K562 (cell line): ENCODE data around the gene GIPC3. TPM values are rescaled to one million over a fixed set of nuclear protein-coding genes. Genes with fewer than 3 reads are reported as not detected.

Experiments used
- ATAC-seq: fragments of 200-7000 bp; cut with Tn5 transposase; 3 replicates; pipeline ENCODE4 v1.9.1; 2020; ENCODE audit warnings: moderate library complexity
- BruUV-seq: library from RNA; stranded (reverse); fragments of 400-500 nt; replicated peaks from 2 replicates; lab custom pipeline; 2021; lab: Mats Ljungman, UMichigan
- CTCF ChIA-PET: fragments of 300-600 bp; formaldehyde crosslinking; extraction: SDS; loops from one replicate; lab custom pipeline; 2021; ENCODE audit warnings: low intra/inter-chr PET ratio; lab: Yijun Ruan, JAX
- POLR2A ChIA-PET: fragments of 300-600, 350-650 bp; sonication (Branson Sonifier 250); formaldehyde crosslinking; extraction: SDS; loops from one replicate; lab custom pipeline; 2021; ENCODE audit warnings: antibody characterized with exemption, inconsistent platforms; lab: Yijun Ruan, JAX
- DNase-seq, 4 experiments: peaks; one replicate each; pipeline versions ENCODE4 v3.0.0 to v3.0.0-alpha.2; 2011 to 2018; ENCODE audit warnings: low spot score in 3 of 4, mixed read lengths in 3 of 4; ENCODE audit errors: extremely low read depth in 1 of 4
- FAIRE-seq: peaks from 2 replicates; lab custom pipeline; 2011; peaks lifted over from hg19 to GRCh38; lab: Jason Lieb, UNC
- H2AFZ ChIP-seq: 2 replicates; pipeline ENCODE4 v1.6.0; 2011; ENCODE audit warnings: low read depth, low read length, control low read depth, inconsistent platforms
- H3K27ac ChIP-seq: fragments of 200-600 bp; 3 replicates; pipeline ENCODE4 v1.8.0; 2011; ENCODE audit warnings: low read depth, mild to moderate bottlenecking, control low read depth, inconsistent platforms, low read length, moderate library complexity, mixed read lengths; ENCODE audit errors: extremely low read depth
- H3K27me3 ChIP-seq, 2 experiments: fragments of 300-600 bp in 1 of 2; 2 replicates in 1 of 2; 3 replicates in 1 of 2; pipeline versions ENCODE4 v1.6.0 to v1.8.0; 2011; ENCODE audit warnings: inconsistent platforms in 2 of 2, low read length in 2 of 2, mild to moderate bottlenecking in 1 of 2, mixed read lengths in 1 of 2, moderate library complexity in 1 of 2; ENCODE audit not compliant: control insufficient read depth in 2 of 2, insufficient read depth in 2 of 2
- H3K36me3 ChIP-seq: fragments of 300-600 bp; 3 replicates; pipeline ENCODE4 v1.8.0; 2011; ENCODE audit warnings: mild to moderate bottlenecking, low read length, inconsistent platforms; ENCODE audit not compliant: control insufficient read depth, insufficient read depth
- H3K4me1 ChIP-seq, 2 experiments: fragments of 200-600 bp in 1 of 2; replicated peaks in 1 of 2; 2 replicates in 1 of 2; 3 replicates in 1 of 2; pipeline versions ENCODE4 v1.5.1 to v1.8.0; 2011; ENCODE audit warnings: inconsistent platforms in 2 of 2, low read length in 2 of 2, mild to moderate bottlenecking in 1 of 2, mixed read lengths in 1 of 2, moderate library complexity in 1 of 2; ENCODE audit not compliant: control insufficient read depth in 2 of 2, insufficient read depth in 2 of 2
- H3K4me2 ChIP-seq: 2 replicates; pipeline ENCODE4 v1.6.1; 2011; ENCODE audit warnings: low read length, control low read depth, inconsistent platforms, mixed read lengths; ENCODE audit not compliant: insufficient read depth
- H3K4me3 ChIP-seq: fragments of 200-600 bp; sonication (generic), shearing (Covaris generic); 2 replicates; pipeline ENCODE4 v1.5.1; 2016; ENCODE audit warnings: control low read depth, inconsistent platforms
- H3K79me2 ChIP-seq: fragments of 200-600 bp; 3 replicates; pipeline ENCODE4 v1.8.0; 2011; ENCODE audit warnings: low read length, inconsistent platforms; ENCODE audit not compliant: control insufficient read depth, insufficient read depth
- H3K9ac ChIP-seq, 2 experiments: 2 replicates each; pipeline versions ENCODE4 v1.6.0 to v1.6.1; 2011; ENCODE audit warnings: low read depth in 2 of 2, low read length in 2 of 2, control low read depth in 1 of 2, inconsistent platforms in 1 of 2, mild to moderate bottlenecking in 1 of 2, mixed read lengths in 1 of 2; ENCODE audit not compliant: insufficient read depth in 1 of 2
- H3K9me1 ChIP-seq: one replicate; pipeline ENCODE4 v1.6.0; 2011; ENCODE audit warnings: inconsistent platforms, mild to moderate bottlenecking, low read length, moderate library complexity; ENCODE audit not compliant: control insufficient read depth, insufficient read depth
- H3K9me3 ChIP-seq: replicated peaks from 2 replicates; pipeline ENCODE4 v1.5.1; 2011; ENCODE audit warnings: low read depth, low read length, inconsistent platforms; ENCODE audit not compliant: control insufficient read depth, insufficient read depth
- H4K20me1 ChIP-seq: replicated peaks from 2 replicates; pipeline ENCODE4 v1.6.1; 2011; ENCODE audit warnings: low read length, inconsistent platforms, mixed read lengths; ENCODE audit not compliant: control insufficient read depth, insufficient read depth
- BMI1 ChIP-seq: fragments of 150-350 bp; IDR thresholded peaks from 2 replicates; pipeline ENCODE4 v1.6.1; 2014; ENCODE audit warnings: low read length
- CREBBP ChIP-seq: IDR thresholded peaks from one replicate; pipeline ENCODE4 v1.6.1; 2012; ENCODE audit warnings: low read depth, mild to moderate bottlenecking, control low read depth, inconsistent platforms, low read length
- FIP1L1 ChIP-seq: fragments of 200-400 bp; formaldehyde crosslinking; IDR thresholded peaks from 2 replicates; pipeline ENCODE4 v1.6.1; 2018; ENCODE audit warnings: mild to moderate bottlenecking, low read depth, low read length; ENCODE audit not compliant: poor library complexity, severe bottlenecking
- FOXM1 ChIP-seq, 2 experiments: fragments of 450-650 bp in 1 of 2; sonication (generic) in 1 of 2; formaldehyde crosslinking in 1 of 2; IDR thresholded peaks; 2 replicates each; pipeline versions ENCODE4 v1.6.1 to v1.9.0; 2017 to 2022; ENCODE audit warnings: low read depth in 2 of 2, mild to moderate bottlenecking in 2 of 2, missing genetic modification reagents in 1 of 2, moderate library complexity in 1 of 2
- KHSRP ChIP-seq: fragments of 450-650 bp; IDR thresholded peaks from 2 replicates; pipeline ENCODE4 v1.6.1; 2017
- PPARD ChIP-seq: fragments of 250-450 bp; sonication (Bioruptor Pico); IDR thresholded peaks from 2 replicates; pipeline ENCODE4 v1.8.0; 2022; ENCODE audit warnings: inconsistent platforms, mild to moderate bottlenecking, moderate library complexity
- RAD21 ChIP-seq, 2 experiments: fragments of 250-450 bp in 1 of 2; fragments of 450-650 bp in 1 of 2; sonication (Bioruptor Pico) in 1 of 2; formaldehyde crosslinking in 1 of 2; IDR thresholded peaks in 1 of 2; conservative IDR thresholded peaks in 1 of 2; 2 replicates each; pipeline versions ENCODE4 v1.4.0 to v1.8.0; 2020 to 2022; ENCODE audit warnings: mild to moderate bottlenecking in 2 of 2, moderate library complexity in 1 of 2
- SMAD4 ChIP-seq: fragments of 250-450 bp; sonication (Bioruptor Pico); conservative IDR thresholded peaks from 2 replicates; pipeline ENCODE4 v1.8.0; 2021; ENCODE audit warnings: inconsistent platforms, mild to moderate bottlenecking, moderate library complexity
- SMC3 ChIP-seq: conservative IDR thresholded peaks from 2 replicates; pipeline ENCODE4 v1.6.1; 2011; ENCODE audit warnings: low read depth, low read length, improper control_type of control experiment; ENCODE audit not compliant: insufficient read depth
- STAT6 ChIP-seq: sonication (generic); formaldehyde crosslinking; IDR thresholded peaks from 2 replicates; pipeline ENCODE4 v1.8.1; 2023; ENCODE audit warnings: mild to moderate bottlenecking, missing genetic modification reagents
- TFAP4 ChIP-seq: sonication (generic); formaldehyde crosslinking; IDR thresholded peaks from 2 replicates; pipeline ENCODE4 v1.8.0; 2022; ENCODE audit warnings: missing genetic modification reagents, mild to moderate bottlenecking, moderate library complexity, borderline replicate concordance
- TSHZ1 ChIP-seq: fragments of 250-450 bp; sonication (Bioruptor Pico); IDR thresholded peaks from 2 replicates; pipeline ENCODE4 v1.4.0; 2020; ENCODE audit warnings: mild to moderate bottlenecking, moderate library complexity
- ZNF146 ChIP-seq: IDR thresholded peaks from one replicate; pipeline ENCODE4 v1.6.1; 2018; ENCODE audit warnings: missing compliant biosample characterization; ENCODE audit not compliant: unreplicated experiment
- WGBS: fragments of 100-300 bp; shearing (Covaris generic); methylation state at CpG from one replicate; pipeline ENCODE4 v1.1.6; 2016; ENCODE audit warnings: low coverage, mixed read lengths; ENCODE audit not compliant: insufficient coverage; ENCODE audit errors: missing lambda C conversion rate; 5-methylcytosine and 5-hydroxymethylcytosine counted together
- in situ Hi-C: fragments of 300-500 bp; cut with MboI; formaldehyde crosslinking; loops from 4 replicates; pipeline ENCODE4 v1.15.0; 2018; ENCODE audit warnings: inconsistent platforms, mixed read lengths
- intact Hi-C: fragments of 100-400 bp; cut with micrococcal nuclease; formaldehyde crosslinking; loops from 2 replicates; pipeline ENCODE4 v1.14.2; 2022
- polyA plus RNA-seq, 8 experiments: library from polyadenylated mRNA; depleted of rRNA in 4 of 8; stranded (reverse) in 5 of 8; unstranded in 3 of 8; fragments of >200 nt; fragmentation: Nextera tagmentation in 2 of 8; fragmentation: Illumina TruSeq in 1 of 8; extraction: Ambion mirVana in 2 of 8; extraction: Trizol in 1 of 8; gene quantifications; 2 replicates each; pipeline versions ENCODE4 v1.2.1 to v1.2.3, GENCODE V29; 2011 to 2014; ENCODE audit warnings: inconsistent platforms in 1 of 8, missing spikeins in 1 of 8
- total RNA-seq, 7 experiments: library from RNA; depleted of rRNA in 6 of 7; stranded (reverse); fragments of >200 nt in 6 of 7; fragmentation: Illumina TruSeq in 2 of 7; extraction: Trizol in 2 of 7; gene quantifications; 2 replicates each; pipeline versions ENCODE4 v1.2.1 to v1.2.3, GENCODE V29; 2011 to 2021; ENCODE audit warnings: low replicate concordance in 1 of 7

The GIPC3 gene
- total and polyA plus RNA-seq, 9 of the 15 experiments (the other 6 are each of a cell fraction or from before 2014, with no cell fraction given): 0.03 to 3.6 (median 1.5) TPM; not detected in 1

- Histone ChIP-seq H3K4me1 (peaks cover 4 to 76% of the 10 kb centered on the region in 2 experiments), H4K20me1 (no peaks in the 10 kb centered on the region), H3K9me3 (no peaks in the 10 kb centered on the region), H3K27ac (no peak overlapping the region), H3K79me2 (peaks cover 4% of the 10 kb centered on the region; the same call in 1 of the 3 replicates), H2AFZ (no peak overlapping the region), H3K4me3 (no peak overlapping the region), H3K9ac (peak overlapping the region in 1 of 2 experiments; percentile 77; a peak in 2 of 4 replicates), H3K4me2 (peak overlapping the region; percentile 16; the same call in 1 of the 2 replicates), H3K36me3 (peaks cover 77% of the 10 kb centered on the region; the same call in 2 of the 3 replicates), H3K27me3 (no peaks in the 10 kb centered on the region), H3K9me1 (no peaks in the 10 kb centered on the region)
- ChIA-PET CTCF (interaction anchor here (1.1 to 2.9 kb wide), 2 partner anchors 73 to 75 kb away, joined by 5 to 19 read pairs; no protein-coding TSS in a partner anchor), POLR2A (interaction anchor here (0.6 kb wide), 1 partner anchor 270 kb away, joined by 3 read pairs; no protein-coding TSS in a partner anchor)
- in situ Hi-C loops: no loop called here
- intact Hi-C loops: loop anchor here (1.0 kb wide), 1 partner anchor 32 kb away; no protein-coding TSS in a partner anchor
- BruUV-seq: no TSS peak
- 51% methylated on average over 24 of the region's 31 CpGs for WGBS
- peak; percentile 79 to 93 (median 89) for DNase-seq
- FAIRE-seq: peak; percentile 80
- peak; percentile 93 for ATAC-seq
- no peak for TF ChIP-seq CREBBP
- no peak for TF ChIP-seq KHSRP
- TF ChIP-seq SMC3: peak; percentile 88
- TF ChIP-seq RAD21 (CRISPR knock-in tag; conservative IDR thresholded peaks at IDR 0.05 in 1 of 2, IDR thresholded peaks at IDR 0.05 in 1 of 2): peak; percentile 88 to 96
- no peak for TF ChIP-seq TSHZ1 (CRISPR knock-in tag)
- TF ChIP-seq FOXM1 (IDR thresholded peaks at IDR 0.05; ENCODE audit: low read depth): no peak
- no peak for TF ChIP-seq FOXM1 (CRISPR knock-in tag; IDR thresholded peaks at IDR 0.05; ENCODE audit: low read depth)
- peak; percentile 58 for TF ChIP-seq FIP1L1
- peak; percentile 60; the same call in 1 of the 2 replicates for TF ChIP-seq TFAP4 (CRISPR knock-in tag)
- TF ChIP-seq BMI1: no peak
- TF ChIP-seq PPARD (CRISPR knock-in tag): no peak
- TF ChIP-seq SMAD4: peak; percentile 34; the same call in 1 of the 2 replicates
- no peak for TF ChIP-seq ZNF146 (CRISPR knock-in tag)
- no peak for TF ChIP-seq STAT6 (CRISPR knock-in tag)
Measured at GRCh38 chr19:3618144-3618810, 33.0 kb downstream of the GIPC3 start.
